Stimulated activated CD4-positive, alpha-beta T cell treated with anti-CD3 and anti-CD28 coated beads, Interleukin-4, amount 100 ng/mL, for 4 hours (primary cell): ENCODE results near the gene RNASE7.
A peak's percentile ranks its signal among the peaks of the same experiment; 100 is the strongest.

ENCODE experiments used
- DNase-seq, 2 experiments: peaks; one replicate each; pipeline ENCODE4 v3.0.0-alpha.2; 2020

Gene RNASE7

GRCh38 chr14:21069388-21070082 is 27.4 kb downstream of the RNASE7 start:
- no peak for DNase-seq

- DNase-seq = peak; percentile 8 to 34
These were observed 28.0 kb downstream of the RNASE7 start, which contains the start of gene ARHGEF40 for GRCh38 chr14:21070083-21070609. Gene ARHGEF40, plus strand, starts transcription at chr14:21070304. Its CDS starts 93 bp downstream, at chr14:21070397.

- no peak for DNase-seq
These were observed 28.6 kb downstream of the RNASE7 start for GRCh38 chr14:21070610-21071224.

GRCh38 chr14:21071225-21072030 is 29.3 kb downstream of the RNASE7 start:
- DNase-seq = peak; percentile 18 to 37

- DNase-seq = no peak
These were observed 29.9 kb downstream of the RNASE7 start for GRCh38 chr14:21072031-21072473.

GRCh38 chr14:21072781-21073339 is 30.7 kb downstream of the RNASE7 start:
- DNase-seq = no peak

- DNase-seq = no peak
These were observed 31.8 kb downstream of the RNASE7 start for GRCh38 chr14:21073921-21074320.

- no peak for DNase-seq
These were observed 32.5 kb downstream of the RNASE7 start for GRCh38 chr14:21074398-21075272.

- DNase-seq = no peak
These were observed 33.7 kb downstream of the RNASE7 start for GRCh38 chr14:21075719-21076437.

- DNase-seq = no peak
These were observed 35.5 kb downstream of the RNASE7 start for GRCh38 chr14:21077672-21078071.

GRCh38 chr14:21078287-21078686 is 36.1 kb downstream of the RNASE7 start:
- no peak for DNase-seq

- DNase-seq = no peak
These were observed 36.6 kb downstream of the RNASE7 start for GRCh38 chr14:21078726-21079125.

- DNase-seq = no peak
These were observed 39.5 kb downstream of the RNASE7 start for GRCh38 chr14:21081521-21082142.

GRCh38 chr14:21083565-21084325 is 41.6 kb downstream of the RNASE7 start:
- no peak for DNase-seq

GRCh38 chr14:21084396-21084795 is 42.2 kb downstream of the RNASE7 start:
- DNase-seq = no peak

GRCh38 chr14:21084998-21085853 is 43.1 kb downstream of the RNASE7 start:
- no peak for DNase-seq

GRCh38 chr14:21086908-21087293 is 44.7 kb downstream of the RNASE7 start:
- no peak for DNase-seq

GRCh38 chr14:21087294-21088091 is 45.3 kb downstream of the RNASE7 start:
- peak in 1 of 2 experiments; percentile 53 for DNase-seq
